GM12878 (cell line): ENCODE measurements around the gene DMRTB1. TPM values are rescaled to one million over a fixed set of nuclear protein-coding genes. Genes with fewer than 3 reads are reported as not detected.

Source experiments
- ATAC-seq: fragments of 200-7000 bp; cut with Tn5 transposase; 3 replicates; pipeline ENCODE4 v1.9.1; 2020; ENCODE audit warnings: mild to moderate bottlenecking, moderate library complexity
- BruUV-seq: library from RNA; stranded (reverse); fragments of 400-500 nt; replicated peaks from 2 replicates; lab custom pipeline; 2021; lab: Mats Ljungman, UMichigan
- CTCF ChIA-PET: fragments of 300-600 bp; sonication (Branson Sonifier 250); formaldehyde crosslinking; extraction: SDS; loops from one replicate; lab custom pipeline; 2021; ENCODE audit warnings: inconsistent platforms; lab: Yijun Ruan, JAX
- POLR2A ChIA-PET: fragments of 350-600 bp; formaldehyde crosslinking; extraction: SDS; loops from one replicate; lab custom pipeline; 2021; ENCODE audit warnings: inconsistent platforms; lab: Charles Lee
- RAD21 ChIA-PET: fragments of 300-600 bp; sonication (Branson Sonifier 250); formaldehyde crosslinking; loops from one replicate; lab custom pipeline; 2023; ENCODE audit warnings: antibody characterized with exemption; ENCODE audit not compliant: unreplicated experiment; lab: Charles Lee
- SMC1A ChIA-PET: fragments of 300-600 bp; sonication (Branson Sonifier 250); formaldehyde crosslinking; loops from one replicate; lab custom pipeline; 2023; ENCODE audit not compliant: unreplicated experiment, uncharacterized antibody; lab: Charles Lee
- DNase-seq: peaks from one replicate; pipeline ENCODE4 v3.0.0-alpha.2; 2011; ENCODE audit warnings: low read depth, low spot score
- FAIRE-seq: peaks from 3 replicates; lab custom pipeline; 2011; peaks lifted over from hg19 to GRCh38; lab: Jason Lieb, UNC
- H2AFZ ChIP-seq: 2 replicates; pipeline ENCODE4 v1.6.0; 2011; ENCODE audit warnings: low read depth, low read length, control low read depth; ENCODE audit not compliant: control insufficient read depth
- H3K27ac ChIP-seq: 2 replicates; pipeline ENCODE4 v1.5.1; 2011; ENCODE audit warnings: control low read depth; ENCODE audit not compliant: control insufficient read depth, insufficient read depth
- H3K27me3 ChIP-seq, 2 experiments: replicated peaks in 1 of 2; 2 replicates each; pipeline versions ENCODE4 v1.6.0 to v1.6.1; 2011; ENCODE audit warnings: low read length in 1 of 2; ENCODE audit not compliant: control insufficient read depth in 2 of 2, insufficient read depth in 2 of 2
- H3K36me3 ChIP-seq, 2 experiments: 2 replicates each; pipeline ENCODE4 v1.5.1; 2011; ENCODE audit warnings: low read length in 1 of 2; ENCODE audit not compliant: control insufficient read depth in 2 of 2, insufficient read depth in 2 of 2
- H3K4me1 ChIP-seq: 2 replicates; pipeline ENCODE4 v1.6.1; 2011; ENCODE audit warnings: mild to moderate bottlenecking, low read length, moderate library complexity, mixed read lengths; ENCODE audit not compliant: control insufficient read depth, insufficient read depth
- H3K4me2 ChIP-seq: 2 replicates; pipeline ENCODE4 v1.6.0; 2011; ENCODE audit warnings: control low read depth; ENCODE audit not compliant: control insufficient read depth, insufficient read depth
- H3K4me3 ChIP-seq: fragments of 200-600 bp; sonication (generic); 2 replicates; pipeline ENCODE4 v1.5.1; 2016
- H3K79me2 ChIP-seq: 2 replicates; pipeline ENCODE4 v1.6.0; 2011; ENCODE audit warnings: low read length; ENCODE audit not compliant: control insufficient read depth, insufficient read depth
- H3K9ac ChIP-seq: 2 replicates; pipeline ENCODE4 v1.8.0; 2011; ENCODE audit warnings: low read length, control low read depth, mixed read lengths; ENCODE audit not compliant: control insufficient read depth, insufficient read depth
- H3K9me3 ChIP-seq: replicated peaks from 3 replicates; pipeline ENCODE4 v1.5.1; 2011; ENCODE audit warnings: mild to moderate bottlenecking, low read length; ENCODE audit not compliant: control insufficient read depth, insufficient read depth
- H4K20me1 ChIP-seq: 2 replicates; pipeline ENCODE4 v1.6.0; 2011; ENCODE audit not compliant: control insufficient read depth, insufficient read depth
- CBX5 ChIP-seq: sonication (generic); IDR thresholded peaks from 2 replicates; pipeline ENCODE4 v1.6.1; 2016; ENCODE audit warnings: low read depth, moderate library complexity, mild to moderate bottlenecking, inconsistent platforms
- CREB1 ChIP-seq: IDR thresholded peaks from 2 replicates; pipeline ENCODE4 v1.6.1; 2012; ENCODE audit warnings: low read depth, mild to moderate bottlenecking, inconsistent platforms
- EGR1 ChIP-seq, 2 experiments: IDR thresholded peaks; 1 replicate in 1 of 2; 2 replicates in 1 of 2; pipeline ENCODE4 v1.6.1; 2011 to 2012; ENCODE audit warnings: low read depth in 2 of 2, low read length in 2 of 2, borderline replicate concordance in 1 of 2, mild to moderate bottlenecking in 1 of 2, moderate library complexity in 1 of 2
- EP300 ChIP-seq, 2 experiments: fragments of 150-350 bp in 1 of 2; IDR thresholded peaks; 2 replicates each; pipeline ENCODE4 v1.6.1; 2011 to 2012; ENCODE audit warnings: low read depth in 2 of 2, low read length in 2 of 2, borderline replicate concordance in 1 of 2, improper control_type of control experiment in 1 of 2, inconsistent platforms in 1 of 2; ENCODE audit not compliant: control insufficient read depth in 1 of 2
- EZH2 ChIP-seq: IDR thresholded peaks from 2 replicates; pipeline ENCODE4 v1.6.1; 2012; ENCODE audit warnings: low read depth, mild to moderate bottlenecking, control low read depth, inconsistent platforms, low read length, borderline replicate concordance; ENCODE audit not compliant: control insufficient read depth
- HDAC6 ChIP-seq: fragments of 200-600 bp; sonication (generic); IDR thresholded peaks from one replicate; pipeline ENCODE4 v1.8.0; 2017; ENCODE audit warnings: antibody characterized with exemption; ENCODE audit not compliant: unreplicated experiment
- NR2F1 ChIP-seq: fragments of 450-650 bp; conservative IDR thresholded peaks from 2 replicates; pipeline ENCODE4 v1.6.1; 2017; ENCODE audit warnings: mild to moderate bottlenecking
- POU2F2 ChIP-seq: IDR thresholded peaks from 3 replicates; pipeline ENCODE4 v1.6.1; 2011; ENCODE audit warnings: low read depth, mild to moderate bottlenecking, low read length, borderline replicate concordance
- SIX5 ChIP-seq: IDR thresholded peaks from 2 replicates; pipeline ENCODE4 v1.6.1; 2011; ENCODE audit warnings: mild to moderate bottlenecking, low read depth, low read length, moderate library complexity; ENCODE audit not compliant: severe bottlenecking
- SMAD5 ChIP-seq: IDR thresholded peaks from 2 replicates; pipeline ENCODE4 v1.6.1; 2016; ENCODE audit warnings: antibody characterized with exemption, low read depth
- SRF ChIP-seq, 2 experiments: IDR thresholded peaks; 2 replicates each; pipeline ENCODE4 v1.6.1; 2011; ENCODE audit warnings: low read depth in 2 of 2, low read length in 2 of 2, mild to moderate bottlenecking in 1 of 2, moderate library complexity in 1 of 2
- ZNF384 ChIP-seq: IDR thresholded peaks from 2 replicates; pipeline ENCODE4 v1.6.1; 2012; ENCODE audit warnings: low read depth, mild to moderate bottlenecking, low read length, improper control_type of control experiment, borderline replicate concordance
- ZNF622 ChIP-seq: fragments of 450-650 bp; IDR thresholded peaks from 2 replicates; pipeline ENCODE4 v1.6.1; 2017; ENCODE audit warnings: mild to moderate bottlenecking, inconsistent platforms
- WGBS: methylation state at CpG from one replicate; pipeline ENCODE4 v1.1.6; 2016; ENCODE audit warnings: low lambda C conversion rate; ENCODE audit not compliant: insufficient replicate concordance, insufficient coverage; ENCODE audit errors: missing lambda C conversion rate; 5-methylcytosine and 5-hydroxymethylcytosine counted together
- in situ Hi-C: fragments of 300-500 bp; cut with MboI; formaldehyde crosslinking; loops from 9 replicates; pipeline ENCODE4 v1.14.3; 2018; ENCODE audit warnings: mixed read lengths
- intact Hi-C: fragments of 100-400 bp; cut with micrococcal nuclease; formaldehyde crosslinking; loops from one replicate; pipeline ENCODE4 v1.14.2; 2022; ENCODE audit not compliant: unreplicated experiment
- polyA plus RNA-seq, 11 experiments: library from polyadenylated mRNA; depleted of rRNA in 4 of 11; unstranded in 6 of 11; stranded (reverse) in 5 of 11; fragments of >200 nt; fragmentation: Nextera tagmentation in 4 of 11; fragmentation: Illumina TruSeq in 1 of 11; extraction: Ambion mirVana in 4 of 11; extraction: Trizol in 1 of 11; gene quantifications; 1 replicate in 1 of 11; 2 replicates in 10 of 11; pipeline versions ENCODE4 v1.2.1 to v1.2.3, GENCODE V29; 2011 to 2016; ENCODE audit warnings: inconsistent platforms in 2 of 11, missing spikeins in 2 of 11, low read depth in 1 of 11
- total RNA-seq, 4 experiments: library from RNA; depleted of rRNA in 3 of 4; stranded (reverse); fragments of >200 nt in 3 of 4; fragmentation: Illumina TruSeq in 1 of 4; extraction: Trizol in 1 of 4; gene quantifications; 2 replicates each; pipeline versions ENCODE4 v1.2.1 to v1.2.3, GENCODE V29; 2013 to 2021
- TF ChIP-seq, protein P1 (sequence below): IDR thresholded peaks from 2 replicates; pipeline ENCODE4 v1.6.1; 2011; ENCODE audit warnings: borderline replicate concordance, low read depth, mild to moderate bottlenecking, moderate library complexity, low read length; ENCODE audit not compliant: insufficient read depth, poor library complexity, severe bottlenecking
- TF ChIP-seq, protein P2 (sequence below): fragments of 450-650 bp; IDR thresholded peaks from 2 replicates; pipeline ENCODE4 v1.6.1; 2018; ENCODE audit warnings: borderline replicate concordance, mild to moderate bottlenecking; ENCODE audit not compliant: partially characterized antibody
- TF ChIP-seq, protein P3 (sequence below): fragments of 450-650 bp; formaldehyde crosslinking; IDR thresholded peaks from 2 replicates; pipeline ENCODE4 v1.4.0; 2020; ENCODE audit warnings: mild to moderate bottlenecking, moderate library complexity

The DMRTB1 gene
- total and polyA plus RNA-seq, 10 of the 15 experiments (the other 5 are each of a cell fraction or from before 2014, with no cell fraction given) = not detected

DNA sequence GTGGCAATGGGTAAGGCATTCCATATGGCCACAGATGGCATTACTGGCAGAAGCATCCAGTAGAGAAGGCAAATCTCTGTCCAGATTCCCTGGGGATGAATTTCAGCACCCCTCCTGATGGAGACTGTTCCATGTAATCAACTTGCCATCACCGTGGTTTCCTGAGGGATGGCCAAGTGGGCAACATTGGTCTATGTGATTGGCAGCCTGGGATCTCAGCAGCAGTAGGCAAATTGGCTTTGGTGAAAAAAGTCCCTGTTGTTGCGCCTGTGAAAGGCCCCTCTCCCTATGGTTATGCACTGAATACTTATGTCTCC lies 19.3 kb downstream of the DMRTB1 start (continued):
- TF ChIP-seq, protein P1, sequence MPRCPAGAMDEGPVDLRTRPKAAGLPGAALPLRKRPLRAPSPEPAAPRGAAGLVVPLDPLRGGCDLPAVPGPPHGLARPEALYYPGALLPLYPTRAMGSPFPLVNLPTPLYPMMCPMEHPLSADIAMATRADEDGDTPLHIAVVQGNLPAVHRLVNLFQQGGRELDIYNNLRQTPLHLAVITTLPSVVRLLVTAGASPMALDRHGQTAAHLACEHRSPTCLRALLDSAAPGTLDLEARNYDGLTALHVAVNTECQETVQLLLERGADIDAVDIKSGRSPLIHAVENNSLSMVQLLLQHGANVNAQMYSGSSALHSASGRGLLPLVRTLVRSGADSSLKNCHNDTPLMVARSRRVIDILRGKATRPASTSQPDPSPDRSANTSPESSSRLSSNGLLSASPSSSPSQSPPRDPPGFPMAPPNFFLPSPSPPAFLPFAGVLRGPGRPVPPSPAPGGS = no peak
- TF ChIP-seq, protein P2, sequence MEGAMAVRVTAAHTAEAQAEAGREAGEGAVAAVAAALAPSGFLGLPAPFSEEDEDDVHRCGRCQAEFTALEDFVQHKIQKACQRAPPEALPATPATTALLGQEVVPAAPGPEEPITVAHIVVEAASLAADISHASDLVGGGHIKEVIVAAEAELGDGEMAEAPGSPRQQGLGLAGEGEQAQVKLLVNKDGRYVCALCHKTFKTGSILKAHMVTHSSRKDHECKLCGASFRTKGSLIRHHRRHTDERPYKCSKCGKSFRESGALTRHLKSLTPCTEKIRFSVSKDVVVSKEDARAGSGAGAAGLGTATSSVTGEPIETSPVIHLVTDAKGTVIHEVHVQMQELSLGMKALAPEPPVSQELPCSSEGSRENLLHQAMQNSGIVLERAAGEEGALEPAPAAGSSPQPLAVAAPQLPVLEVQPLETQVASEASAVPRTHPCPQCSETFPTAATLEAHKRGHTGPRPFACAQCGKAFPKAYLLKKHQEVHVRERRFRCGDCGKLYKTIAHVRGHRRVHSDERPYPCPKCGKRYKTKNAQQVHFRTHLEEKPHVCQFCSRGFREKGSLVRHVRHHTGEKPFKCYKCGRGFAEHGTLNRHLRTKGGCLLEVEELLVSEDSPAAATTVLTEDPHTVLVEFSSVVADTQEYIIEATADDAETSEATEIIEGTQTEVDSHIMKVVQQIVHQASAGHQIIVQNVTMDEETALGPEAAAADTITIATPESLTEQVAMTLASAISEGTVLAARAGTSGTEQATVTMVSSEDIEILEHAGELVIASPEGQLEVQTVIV = no peak
- TF ChIP-seq EP300 (IDR thresholded peaks at IDR 0.05; ENCODE audit: borderline replicate concordance in 1 of 2, control insufficient read depth in 1 of 2, low read depth in 2 of 2, low read length in 2 of 2) (no peak), NR2F1 (no peak), EGR1 (IDR thresholded peaks at IDR 0.05; ENCODE audit: borderline replicate concordance in 1 of 2, low read depth in 2 of 2, low read length in 2 of 2) (no peak), POU2F2 (no peak), ZNF622 (no peak), CREB1 (no peak), SMAD5 (no peak)

DNA sequence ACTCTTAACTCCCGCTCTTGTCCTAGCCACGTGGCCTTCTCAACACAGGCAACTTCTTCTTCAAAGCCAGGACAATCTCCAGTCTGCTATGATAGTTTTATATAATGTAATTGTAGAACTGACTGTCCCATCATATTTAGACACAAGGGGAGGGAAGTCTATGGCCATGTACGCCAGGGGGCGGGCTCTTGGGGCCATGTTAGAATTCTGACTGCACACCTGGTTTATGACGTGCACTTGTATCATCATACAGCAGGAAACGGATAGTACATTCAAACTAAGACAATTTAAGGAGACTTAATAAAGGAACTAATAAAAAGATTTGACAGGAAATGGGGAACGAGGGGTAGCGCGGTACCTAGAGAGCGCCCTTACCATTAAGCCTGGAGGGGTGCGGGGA lies 21.5 kb downstream of the DMRTB1 start:
- intact Hi-C loops = loop anchor here (10.0 kb wide), 1 partner anchor 474 kb away; no protein-coding TSS in a partner anchor
- H3K4me2 ChIP-seq = no peak overlapping the region
- no peaks in the 10 kb centered on the region for H3K36me3 ChIP-seq
- peaks cover 4 to 5% of the 10 kb centered on the region in 2 experiments; a peak in 3 of 4 replicates for H3K27me3 ChIP-seq
- no peak for DNase-seq
- H4K20me1 ChIP-seq = no peaks in the 10 kb centered on the region; the same call in 1 of the 2 replicates
- SMC1A ChIA-PET = no interaction called here
- no peaks in the 10 kb centered on the region for H3K4me1 ChIP-seq
- no peaks in the 10 kb centered on the region for H3K9me3 ChIP-seq
- no peak overlapping the region for H2AFZ ChIP-seq
- H3K27ac ChIP-seq = no peak overlapping the region
- 26% methylated on average over 11 of the region's 11 CpGs for WGBS
- H3K9ac ChIP-seq = no peak overlapping the region
- CTCF ChIA-PET = no interaction called here
- no peak overlapping the region for H3K4me3 ChIP-seq
- POLR2A ChIA-PET = no interaction called here
- no peak for FAIRE-seq
- H3K79me2 ChIP-seq = no peaks in the 10 kb centered on the region
- in situ Hi-C loops = loop anchor here (25.0 kb wide), 1 partner anchor 482 kb away; no protein-coding TSS in a partner anchor
- BruUV-seq = no TSS peak
- ATAC-seq = no peak
- RAD21 ChIA-PET = no interaction called here
- TF ChIP-seq SIX5 (no peak), SRF (IDR thresholded peaks at IDR 0.05; ENCODE audit: low read depth in 2 of 2, low read length in 2 of 2) (no peak), CBX5 (no peak), ZNF384 (no peak), EZH2 (no peak), HDAC6 (no peak)
- TF ChIP-seq, protein P3, sequence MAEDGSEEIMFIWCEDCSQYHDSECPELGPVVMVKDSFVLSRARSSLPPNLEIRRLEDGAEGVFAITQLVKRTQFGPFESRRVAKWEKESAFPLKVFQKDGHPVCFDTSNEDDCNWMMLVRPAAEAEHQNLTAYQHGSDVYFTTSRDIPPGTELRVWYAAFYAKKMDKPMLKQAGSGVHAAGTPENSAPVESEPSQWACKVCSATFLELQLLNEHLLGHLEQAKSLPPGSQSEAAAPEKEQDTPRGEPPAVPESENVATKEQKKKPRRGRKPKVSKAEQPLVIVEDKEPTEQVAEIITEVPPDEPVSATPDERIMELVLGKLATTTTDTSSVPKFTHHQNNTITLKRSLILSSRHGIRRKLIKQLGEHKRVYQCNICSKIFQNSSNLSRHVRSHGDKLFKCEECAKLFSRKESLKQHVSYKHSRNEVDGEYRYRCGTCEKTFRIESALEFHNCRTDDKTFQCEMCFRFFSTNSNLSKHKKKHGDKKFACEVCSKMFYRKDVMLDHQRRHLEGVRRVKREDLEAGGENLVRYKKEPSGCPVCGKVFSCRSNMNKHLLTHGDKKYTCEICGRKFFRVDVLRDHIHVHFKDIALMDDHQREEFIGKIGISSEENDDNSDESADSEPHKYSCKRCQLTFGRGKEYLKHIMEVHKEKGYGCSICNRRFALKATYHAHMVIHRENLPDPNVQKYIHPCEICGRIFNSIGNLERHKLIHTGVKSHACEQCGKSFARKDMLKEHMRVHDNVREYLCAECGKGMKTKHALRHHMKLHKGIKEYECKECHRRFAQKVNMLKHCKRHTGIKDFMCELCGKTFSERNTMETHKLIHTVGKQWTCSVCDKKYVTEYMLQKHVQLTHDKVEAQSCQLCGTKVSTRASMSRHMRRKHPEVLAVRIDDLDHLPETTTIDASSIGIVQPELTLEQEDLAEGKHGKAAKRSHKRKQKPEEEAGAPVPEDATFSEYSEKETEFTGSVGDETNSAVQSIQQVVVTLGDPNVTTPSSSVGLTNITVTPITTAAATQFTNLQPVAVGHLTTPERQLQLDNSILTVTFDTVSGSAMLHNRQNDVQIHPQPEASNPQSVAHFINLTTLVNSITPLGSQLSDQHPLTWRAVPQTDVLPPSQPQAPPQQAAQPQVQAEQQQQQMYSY (CRISPR knock-in tag) = no peak
